HUES48 (cell line): ENCODE data around the gene IPO11.

Source experiments
- H3K27ac ChIP-seq: one replicate; pipeline ENCODE4 v1.7.0; 2013; ENCODE audit warnings: low read depth, low read length, inconsistent platforms
- H3K27me3 ChIP-seq: 2 replicates; pipeline ENCODE4 v1.6.1; 2013; ENCODE audit warnings: mild to moderate bottlenecking, low read length; ENCODE audit not compliant: control insufficient read depth, insufficient read depth
- H3K36me3 ChIP-seq: 2 replicates; pipeline ENCODE4 v1.6.1; 2013; ENCODE audit warnings: low read length; ENCODE audit not compliant: control insufficient read depth, insufficient read depth
- H3K4me1 ChIP-seq: 2 replicates; pipeline ENCODE4 v1.6.1; 2013; ENCODE audit warnings: mild to moderate bottlenecking, low read length; ENCODE audit not compliant: control insufficient read depth, insufficient read depth
- H3K4me3 ChIP-seq: 2 replicates; pipeline ENCODE4 v1.5.1; 2013; ENCODE audit warnings: mild to moderate bottlenecking, low read depth, low read length
- H3K9ac ChIP-seq: 2 replicates; pipeline ENCODE4 v1.6.1; 2013; ENCODE audit warnings: mild to moderate bottlenecking, low read depth, low read length, moderate library complexity
- H3K9me3 ChIP-seq: 2 replicates; pipeline ENCODE4 v1.6.1; 2013; ENCODE audit warnings: low read length; ENCODE audit not compliant: control insufficient read depth, insufficient read depth

Gene IPO11

GRCh38 chr5:62597314-62597713 is 184.8 kb downstream of the IPO11 start:
- peaks cover 8% of the 10 kb centered on the region for H3K36me3 ChIP-seq
- H3K9ac ChIP-seq: no peak overlapping the region
- no peak overlapping the region for H3K4me3 ChIP-seq
- no peak overlapping the region for H3K27ac ChIP-seq
- no peaks in the 10 kb centered on the region for H3K27me3 ChIP-seq
- peaks cover 18% of the 10 kb centered on the region for H3K4me1 ChIP-seq
- H3K9me3 ChIP-seq: no peaks in the 10 kb centered on the region

- Histone ChIP-seq H3K27ac (no peak overlapping the region), H3K27me3 (no peaks in the 10 kb centered on the region), H3K4me1 (no peaks in the 10 kb centered on the region), H3K9ac (no peak overlapping the region), H3K36me3 (no peaks in the 10 kb centered on the region), H3K4me3 (no peak overlapping the region), H3K9me3 (no peaks in the 10 kb centered on the region)
Observed at GRCh38 chr5:62600560-62601252, 188.1 kb downstream of the IPO11 start.

- Histone ChIP-seq H3K27me3 (no peaks in the 10 kb centered on the region), H3K9ac (no peak overlapping the region), H3K36me3 (no peaks in the 10 kb centered on the region), H3K27ac (no peak overlapping the region), H3K4me1 (no peaks in the 10 kb centered on the region), H3K4me3 (no peak overlapping the region), H3K9me3 (no peaks in the 10 kb centered on the region)
Observed at GRCh38 chr5:62603934-62604333, 191.4 kb downstream of the IPO11 start.

GRCh38 chr5:62605638-62606037 is 193.1 kb downstream of the IPO11 start:
- Histone ChIP-seq H3K9ac (no peak overlapping the region), H3K27ac (no peak overlapping the region), H3K4me3 (no peak overlapping the region), H3K9me3 (no peaks in the 10 kb centered on the region), H3K36me3 (no peaks in the 10 kb centered on the region), H3K27me3 (no peaks in the 10 kb centered on the region), H3K4me1 (no peaks in the 10 kb centered on the region)

GRCh38 chr5:62606878-62607277 is 194.3 kb downstream of the IPO11 start:
- H3K36me3 ChIP-seq: no peaks in the 10 kb centered on the region
- no peak overlapping the region for H3K9ac ChIP-seq
- no peak overlapping the region for H3K27ac ChIP-seq
- no peak overlapping the region for H3K4me3 ChIP-seq
- no peaks in the 10 kb centered on the region for H3K9me3 ChIP-seq
- no peaks in the 10 kb centered on the region for H3K4me1 ChIP-seq
- H3K27me3 ChIP-seq: no peaks in the 10 kb centered on the region

GRCh38 chr5:62607615-62608014 is 195.1 kb downstream of the IPO11 start:
- no peak overlapping the region for H3K9ac ChIP-seq
- H3K36me3 ChIP-seq: no peaks in the 10 kb centered on the region
- H3K27ac ChIP-seq: no peak overlapping the region
- no peak overlapping the region for H3K4me3 ChIP-seq
- H3K9me3 ChIP-seq: no peaks in the 10 kb centered on the region
- H3K27me3 ChIP-seq: no peaks in the 10 kb centered on the region
- no peaks in the 10 kb centered on the region for H3K4me1 ChIP-seq

GRCh38 chr5:62608529-62609511 is 196.3 kb downstream of the IPO11 start:
- Histone ChIP-seq H3K36me3 (no peaks in the 10 kb centered on the region), H3K4me3 (no peak overlapping the region), H3K9ac (no peak overlapping the region), H3K4me1 (no peaks in the 10 kb centered on the region), H3K27ac (no peak overlapping the region), H3K27me3 (no peaks in the 10 kb centered on the region), H3K9me3 (no peaks in the 10 kb centered on the region)

GRCh38 chr5:62614355-62614754 is 201.8 kb downstream of the IPO11 start:
- Histone ChIP-seq H3K4me3 (no peak overlapping the region), H3K4me1 (peaks cover 7% of the 10 kb centered on the region), H3K27ac (no peak overlapping the region), H3K36me3 (no peaks in the 10 kb centered on the region), H3K27me3 (no peaks in the 10 kb centered on the region), H3K9me3 (no peaks in the 10 kb centered on the region), H3K9ac (no peak overlapping the region)

GRCh38 chr5:62616615-62617277 is 204.2 kb downstream of the IPO11 start:
- no peak overlapping the region for H3K27ac ChIP-seq
- H3K4me1 ChIP-seq: peaks cover 20% of the 10 kb centered on the region
- no peaks in the 10 kb centered on the region for H3K27me3 ChIP-seq
- H3K9ac ChIP-seq: no peak overlapping the region
- H3K9me3 ChIP-seq: no peaks in the 10 kb centered on the region
- H3K4me3 ChIP-seq: no peak overlapping the region
- H3K36me3 ChIP-seq: no peaks in the 10 kb centered on the region

- no peaks in the 10 kb centered on the region for H3K9me3 ChIP-seq
- H3K9ac ChIP-seq: no peak overlapping the region
- no peaks in the 10 kb centered on the region for H3K27me3 ChIP-seq
- H3K4me1 ChIP-seq: peaks cover 31% of the 10 kb centered on the region
- H3K36me3 ChIP-seq: no peaks in the 10 kb centered on the region
- H3K4me3 ChIP-seq: no peak overlapping the region
- no peak overlapping the region for H3K27ac ChIP-seq
Observed at GRCh38 chr5:62617943-62618342, 205.4 kb downstream of the IPO11 start.

GRCh38 chr5:62620761-62621160 is 208.2 kb downstream of the IPO11 start:
- H3K9ac ChIP-seq: no peak overlapping the region
- H3K36me3 ChIP-seq: no peaks in the 10 kb centered on the region
- peaks cover 27% of the 10 kb centered on the region for H3K4me1 ChIP-seq
- peak overlapping the region; percentile 36 for H3K4me3 ChIP-seq
- H3K27ac ChIP-seq: peak overlapping the region; percentile 71
- H3K9me3 ChIP-seq: no peaks in the 10 kb centered on the region
- no peaks in the 10 kb centered on the region for H3K27me3 ChIP-seq
